DOHH2 (cell line): Measurements from ENCODE around the gene ENPP7.

Experiments used
- H3F3A ChIP-seq: fragments of 200-600 bp; sonication (generic), shearing (Covaris generic); 2 replicates; pipeline ENCODE4 v1.6.0; 2016; ENCODE audit warnings: antibody characterized with exemption, mild to moderate bottlenecking; ENCODE audit not compliant: control insufficient read depth, insufficient read depth
- H3K27ac ChIP-seq: fragments of 200-600 bp; sonication (generic); 2 replicates; pipeline ENCODE4 v1.5.1; 2014; ENCODE audit warnings: low read depth, mild to moderate bottlenecking, low read length, moderate library complexity
- H3K27me3 ChIP-seq: fragments of 200-600 bp; sonication (generic); 2 replicates; pipeline ENCODE4 v1.6.1; 2014; ENCODE audit warnings: mild to moderate bottlenecking, low read length, mixed read lengths; ENCODE audit not compliant: control insufficient read depth
- H3K36me3 ChIP-seq: fragments of 200-600 bp; sonication (generic); 2 replicates; pipeline ENCODE4 v1.6.1; 2014; ENCODE audit warnings: mild to moderate bottlenecking, low read length, moderate library complexity, mixed read lengths; ENCODE audit not compliant: control insufficient read depth
- H3K4me1 ChIP-seq: fragments of 200-600 bp; sonication (generic); 2 replicates; pipeline ENCODE4 v1.6.1; 2014; ENCODE audit warnings: mild to moderate bottlenecking, low read length, mixed read lengths; ENCODE audit not compliant: control insufficient read depth
- H3K4me2 ChIP-seq: fragments of 200-600 bp; sonication (generic); 2 replicates; pipeline ENCODE4 v1.6.0; 2014; ENCODE audit warnings: mild to moderate bottlenecking, low read length, moderate library complexity
- H3K4me3 ChIP-seq: fragments of 200-600 bp; sonication (generic); 2 replicates; pipeline ENCODE4 v1.5.1; 2014; ENCODE audit warnings: mild to moderate bottlenecking, low read length, mixed read lengths
- H3K79me2 ChIP-seq: fragments of 200-600 bp; sonication (generic); 2 replicates; pipeline ENCODE4 v1.6.1; 2014; ENCODE audit warnings: mild to moderate bottlenecking, low read length, mixed read lengths; ENCODE audit not compliant: control insufficient read depth
- H3K9me2 ChIP-seq: fragments of 200-600 bp; sonication (generic); replicated peaks from 2 replicates; pipeline ENCODE4 v1.6.1; 2014; ENCODE audit warnings: mild to moderate bottlenecking, low read length, mixed read lengths; ENCODE audit not compliant: control insufficient read depth
- H3K9me3 ChIP-seq: fragments of 200-600 bp; sonication (generic); 2 replicates; pipeline ENCODE4 v1.6.1; 2014; ENCODE audit warnings: antibody characterized with exemption, low read length, mixed read lengths; ENCODE audit not compliant: control insufficient read depth, insufficient read depth
- H4K20me1 ChIP-seq: fragments of 200-600 bp; sonication (generic); 2 replicates; pipeline ENCODE4 v1.6.0; 2014; ENCODE audit warnings: low read depth, mild to moderate bottlenecking, antibody characterized with exemption, low read length, moderate library complexity; ENCODE audit not compliant: control insufficient read depth, insufficient read depth
- EZH2phosphoT487 ChIP-seq: fragments of 200-600 bp; sonication (generic); IDR thresholded peaks from 2 replicates; pipeline ENCODE4 v1.6.1; 2017; ENCODE audit warnings: borderline replicate concordance, mild to moderate bottlenecking, antibody characterized with exemption, low read length, moderate library complexity, mixed read lengths
- TF ChIP-seq, protein P1 (sequence below): fragments of 200-600 bp; sonication (generic); IDR thresholded peaks from one replicate; pipeline ENCODE4 v1.5.1; 2014; ENCODE audit warnings: antibody characterized with exemption, mild to moderate bottlenecking, low read depth, low read length; ENCODE audit not compliant: poor library complexity, severe bottlenecking

Gene ENPP7

DNA sequence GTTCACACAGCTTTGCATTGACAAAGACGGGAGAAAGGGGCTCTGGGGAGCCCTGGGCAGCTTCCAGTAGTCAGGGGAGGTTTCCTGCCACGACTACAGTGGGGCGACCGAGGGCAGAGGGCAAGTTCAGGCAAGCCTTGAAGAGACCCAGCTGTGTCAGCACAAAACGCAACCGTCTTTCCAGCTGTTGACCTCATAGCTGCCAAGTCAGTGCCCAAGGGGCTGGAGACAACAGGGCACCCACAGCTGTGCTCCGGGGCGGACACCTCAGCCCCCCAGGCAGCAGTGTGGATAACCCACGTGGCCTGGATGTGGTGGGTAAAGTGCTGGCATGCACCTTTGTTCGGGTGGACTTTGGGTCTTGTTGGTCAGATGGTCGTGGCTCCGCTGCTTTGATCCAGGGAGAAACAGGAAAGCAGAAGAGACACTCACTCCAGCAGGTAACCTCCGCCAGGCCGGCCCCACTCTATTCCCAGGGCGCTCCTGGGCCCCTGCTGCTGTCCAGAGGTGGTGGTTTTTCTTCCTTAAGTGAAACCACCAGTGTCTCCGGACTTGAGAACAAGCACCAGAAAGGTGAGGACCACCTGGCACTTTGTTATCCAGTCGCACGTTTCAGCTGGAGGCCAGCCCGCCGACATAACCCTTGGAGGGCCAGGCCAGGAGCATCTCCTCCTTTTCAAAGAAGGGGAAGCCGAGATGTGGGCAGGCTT, 29.6 kb downstream of the ENPP7 start:
- Histone ChIP-seq H4K20me1 (no peaks in the 10 kb centered on the region), H3K4me1 (no peaks in the 10 kb centered on the region), H3K79me2 (no peaks in the 10 kb centered on the region), H3K4me3 (no peak overlapping the region), H3K9me3 (no peaks in the 10 kb centered on the region), H3K9me2 (no peaks in the 10 kb centered on the region), H3K4me2 (no peak overlapping the region), H3F3A (no peaks in the 10 kb centered on the region), H3K27me3 (no peaks in the 10 kb centered on the region), H3K27ac (no peak overlapping the region), H3K36me3 (no peaks in the 10 kb centered on the region)
- TF ChIP-seq, protein P1, sequence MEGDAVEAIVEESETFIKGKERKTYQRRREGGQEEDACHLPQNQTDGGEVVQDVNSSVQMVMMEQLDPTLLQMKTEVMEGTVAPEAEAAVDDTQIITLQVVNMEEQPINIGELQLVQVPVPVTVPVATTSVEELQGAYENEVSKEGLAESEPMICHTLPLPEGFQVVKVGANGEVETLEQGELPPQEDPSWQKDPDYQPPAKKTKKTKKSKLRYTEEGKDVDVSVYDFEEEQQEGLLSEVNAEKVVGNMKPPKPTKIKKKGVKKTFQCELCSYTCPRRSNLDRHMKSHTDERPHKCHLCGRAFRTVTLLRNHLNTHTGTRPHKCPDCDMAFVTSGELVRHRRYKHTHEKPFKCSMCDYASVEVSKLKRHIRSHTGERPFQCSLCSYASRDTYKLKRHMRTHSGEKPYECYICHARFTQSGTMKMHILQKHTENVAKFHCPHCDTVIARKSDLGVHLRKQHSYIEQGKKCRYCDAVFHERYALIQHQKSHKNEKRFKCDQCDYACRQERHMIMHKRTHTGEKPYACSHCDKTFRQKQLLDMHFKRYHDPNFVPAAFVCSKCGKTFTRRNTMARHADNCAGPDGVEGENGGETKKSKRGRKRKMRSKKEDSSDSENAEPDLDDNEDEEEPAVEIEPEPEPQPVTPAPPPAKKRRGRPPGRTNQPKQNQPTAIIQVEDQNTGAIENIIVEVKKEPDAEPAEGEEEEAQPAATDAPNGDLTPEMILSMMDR: no peak
- TF ChIP-seq EZH2phosphoT487: no peak

DNA sequence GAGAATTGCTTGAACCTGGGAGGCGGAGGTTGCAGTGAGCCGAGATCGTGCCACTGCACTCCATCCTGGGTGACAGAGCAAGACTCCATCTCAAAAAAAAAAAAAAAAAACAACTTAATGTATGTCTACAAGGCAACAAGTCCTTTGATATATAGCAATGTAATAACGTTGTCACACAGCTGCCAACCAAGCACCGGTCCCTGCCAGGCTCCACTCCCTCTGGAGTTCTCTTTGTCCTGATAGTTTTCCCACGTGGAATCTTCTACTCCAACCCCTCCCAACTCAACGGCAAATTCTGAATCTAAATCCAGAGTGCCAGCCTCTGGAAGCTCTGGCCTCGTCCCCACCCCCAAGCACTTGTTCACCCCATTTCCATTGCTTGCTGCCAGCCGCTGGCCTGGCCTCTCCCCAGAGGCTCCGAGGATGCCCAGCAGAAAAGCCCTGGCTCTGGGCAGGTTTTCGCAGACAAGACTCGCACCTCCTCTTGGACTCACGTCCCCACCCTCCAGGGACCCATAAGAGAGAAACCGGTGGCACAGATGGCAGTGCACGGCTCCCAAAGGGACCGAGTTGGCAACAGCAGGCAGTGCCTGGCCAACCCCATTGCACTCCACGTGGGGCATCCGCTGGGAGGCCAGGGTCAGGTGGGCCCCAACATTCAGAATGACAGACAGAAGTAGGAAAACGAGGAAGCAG, 31.3 kb downstream of the ENPP7 start:
- H3K27me3 ChIP-seq: no peaks in the 10 kb centered on the region
- no peaks in the 10 kb centered on the region for H3F3A ChIP-seq
- H3K9me3 ChIP-seq: no peaks in the 10 kb centered on the region
- no peak overlapping the region for H3K4me3 ChIP-seq
- no peak overlapping the region for H3K27ac ChIP-seq
- H4K20me1 ChIP-seq: no peaks in the 10 kb centered on the region
- no peak for TF ChIP-seq EZH2phosphoT487
- TF ChIP-seq, protein P1: no peak
- H3K4me1 ChIP-seq: no peaks in the 10 kb centered on the region
- no peaks in the 10 kb centered on the region for H3K36me3 ChIP-seq
- H3K4me2 ChIP-seq: no peak overlapping the region
- H3K79me2 ChIP-seq: no peaks in the 10 kb centered on the region
- no peaks in the 10 kb centered on the region for H3K9me2 ChIP-seq

DNA sequence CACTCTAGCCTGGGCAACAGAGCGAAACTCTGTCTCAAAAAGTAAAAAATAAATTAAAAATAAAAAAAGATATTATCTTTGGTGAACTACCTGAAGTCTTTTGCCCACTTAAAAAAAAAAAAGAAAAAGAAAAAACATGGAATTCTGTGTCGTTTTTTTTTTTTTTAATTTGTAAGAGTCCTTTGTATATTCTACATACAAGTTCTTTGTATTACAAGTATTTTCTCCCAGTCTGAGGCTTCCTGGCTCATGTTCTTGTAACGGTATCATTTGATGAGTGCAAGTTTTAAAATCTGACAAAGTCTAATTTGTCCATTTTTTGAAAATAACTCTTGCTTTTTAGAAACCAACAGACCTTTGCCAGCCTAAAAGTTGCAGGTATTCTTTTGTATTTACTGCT, 35.0 kb downstream of the ENPP7 start:
- TF ChIP-seq, protein P1: no peak
- no peak for TF ChIP-seq EZH2phosphoT487
- H3K79me2 ChIP-seq: no peaks in the 10 kb centered on the region
- H3F3A ChIP-seq: no peaks in the 10 kb centered on the region
- no peak overlapping the region for H3K27ac ChIP-seq
- no peaks in the 10 kb centered on the region for H3K4me1 ChIP-seq
- no peak overlapping the region for H3K4me2 ChIP-seq
- H3K9me3 ChIP-seq: peaks cover 6% of the 10 kb centered on the region; the same call in 1 of the 2 replicates
- H3K4me3 ChIP-seq: no peak overlapping the region
- H3K36me3 ChIP-seq: no peaks in the 10 kb centered on the region
- H4K20me1 ChIP-seq: no peaks in the 10 kb centered on the region
- no peaks in the 10 kb centered on the region for H3K9me2 ChIP-seq
- H3K27me3 ChIP-seq: peaks cover 7% of the 10 kb centered on the region; the same call in 1 of the 2 replicates
